Smooth muscle cell (in vitro differentiated cells): Measurements from ENCODE around the gene CD53. TPM values are rescaled to one million over a fixed set of nuclear protein-coding genes. Genes with fewer than 3 reads are reported as not detected.

Experiments used
- DNase-seq: peaks from one replicate; lab custom pipeline; 2025; ENCODE audit not compliant: unreplicated experiment; lab: John Stamatoyannopoulos, UW
- H2AFZ ChIP-seq: fragments of 200-600 bp; sonication (generic); 2 replicates; pipeline ENCODE4 v1.6.0; 2016; ENCODE audit warnings: antibody characterized with exemption, low read depth, mild to moderate bottlenecking
- H3F3A ChIP-seq: fragments of 200-600 bp; sonication (generic); 2 replicates; pipeline ENCODE4 v1.6.0; 2017; ENCODE audit warnings: antibody characterized with exemption, low read depth
- H3K27ac ChIP-seq: fragments of 200-600 bp; sonication (generic); 2 replicates; pipeline ENCODE4 v1.5.1; 2016; ENCODE audit warnings: low read depth, mild to moderate bottlenecking
- H3K27me3 ChIP-seq: fragments of 200-600 bp; sonication (generic); 2 replicates; pipeline ENCODE4 v1.6.1; 2016; ENCODE audit warnings: low read depth, mild to moderate bottlenecking
- H3K36me3 ChIP-seq: fragments of 200-600 bp; sonication (generic); 2 replicates; pipeline ENCODE4 v1.5.1; 2016; ENCODE audit warnings: low read depth
- H3K4me1 ChIP-seq: fragments of 200-600 bp; sonication (generic); 2 replicates; pipeline ENCODE4 v1.5.1; 2016; ENCODE audit warnings: low read depth
- H3K4me2 ChIP-seq: fragments of 200-600 bp; sonication (generic); 2 replicates; pipeline ENCODE4 v1.6.0; 2016; ENCODE audit warnings: mild to moderate bottlenecking
- H3K4me3 ChIP-seq: fragments of 200-600 bp; sonication (generic); 2 replicates; pipeline ENCODE4 v1.5.1; 2016; ENCODE audit warnings: mild to moderate bottlenecking
- H3K79me2 ChIP-seq: fragments of 200-600 bp; sonication (generic); 2 replicates; pipeline ENCODE4 v1.6.0; 2016; ENCODE audit warnings: low read depth, mild to moderate bottlenecking
- H3K9ac ChIP-seq: fragments of 200-600 bp; sonication (generic); 2 replicates; pipeline ENCODE4 v1.6.0; 2016; ENCODE audit warnings: low read depth
- H3K9me3 ChIP-seq: fragments of 200-600 bp; sonication (generic); replicated peaks from 2 replicates; pipeline ENCODE4 v1.5.1; 2016; ENCODE audit warnings: low read depth
- H4K20me1 ChIP-seq: fragments of 200-600 bp; sonication (generic); 2 replicates; pipeline ENCODE4 v1.6.0; 2016; ENCODE audit warnings: low read depth
- CTCF ChIP-seq: fragments of 200-600 bp; sonication (generic); IDR thresholded peaks from 2 replicates; pipeline ENCODE4 v1.5.1; 2017; ENCODE audit warnings: borderline replicate concordance, mild to moderate bottlenecking, antibody characterized with exemption; ENCODE audit not compliant: insufficient read depth, poor library complexity, severe bottlenecking
- WGBS: methylation state at CpG from one replicate; pipeline ENCODE4 v1.1.7; 2016; ENCODE audit warnings: low lambda C conversion rate; 5-methylcytosine and 5-hydroxymethylcytosine counted together
- polyA plus RNA-seq: library from polyadenylated mRNA; unstranded; fragments of >200 nt; fragmentation: Nextera tagmentation; extraction: Ambion mirVana; gene quantifications from 2 replicates; pipeline ENCODE4 v1.2.1, GENCODE V29; 2016
- total RNA-seq: library from RNA; depleted of rRNA; stranded (reverse); fragments of >200 nt; gene quantifications from 2 replicates; pipeline ENCODE4 v1.2.3, GENCODE V29; 2014

The CD53 gene
- total and polyA plus RNA-seq, 2 experiments from 2014 or later: not detected

- Histone ChIP-seq H2AFZ (no peak overlapping the region), H3K79me2 (no peaks in the 10 kb centered on the region), H3K36me3 (no peaks in the 10 kb centered on the region), H3K4me2 (no peak overlapping the region), H3K9me3 (no peaks in the 10 kb centered on the region), H4K20me1 (no peaks in the 10 kb centered on the region), H3F3A (no peaks in the 10 kb centered on the region), H3K4me1 (no peaks in the 10 kb centered on the region), H3K27ac (no peak overlapping the region), H3K9ac (no peak overlapping the region), H3K4me3 (no peak overlapping the region), H3K27me3 (peaks cover 5% of the 10 kb centered on the region)
- TF ChIP-seq CTCF: no peak
- DNase-seq: no peak
Observed at GRCh38 chr1:110888641-110889040, 15.7 kb downstream of the CD53 start.

- no peaks in the 10 kb centered on the region for H3K36me3 ChIP-seq
- no peaks in the 10 kb centered on the region for H3K4me1 ChIP-seq
- H3K79me2 ChIP-seq: no peaks in the 10 kb centered on the region
- H3K27me3 ChIP-seq: no peaks in the 10 kb centered on the region
- TF ChIP-seq CTCF: no peak
- no peak overlapping the region for H3K4me3 ChIP-seq
- no peak overlapping the region for H2AFZ ChIP-seq
- no peaks in the 10 kb centered on the region for H3K9me3 ChIP-seq
- H3K4me2 ChIP-seq: no peak overlapping the region
- WGBS: 85% methylated on average over 3 of the region's 3 CpGs
- H4K20me1 ChIP-seq: no peaks in the 10 kb centered on the region
- H3K27ac ChIP-seq: no peak overlapping the region
- H3F3A ChIP-seq: no peaks in the 10 kb centered on the region
- DNase-seq: no peak
- H3K9ac ChIP-seq: no peak overlapping the region
Observed at GRCh38 chr1:110890474-110891196, 17.7 kb downstream of the CD53 start.

- no peaks in the 10 kb centered on the region for H3K4me1 ChIP-seq
- no peak for TF ChIP-seq CTCF
- no peaks in the 10 kb centered on the region for H3F3A ChIP-seq
- H3K27me3 ChIP-seq: no peaks in the 10 kb centered on the region
- H3K4me3 ChIP-seq: no peak overlapping the region
- H3K27ac ChIP-seq: no peak overlapping the region
- H3K9ac ChIP-seq: no peak overlapping the region
- DNase-seq: no peak
- no peak overlapping the region for H3K4me2 ChIP-seq
- no peaks in the 10 kb centered on the region for H3K9me3 ChIP-seq
- WGBS: 49% methylated on average over 3 of the region's 3 CpGs
- H4K20me1 ChIP-seq: no peaks in the 10 kb centered on the region
- no peak overlapping the region for H2AFZ ChIP-seq
- no peaks in the 10 kb centered on the region for H3K79me2 ChIP-seq
- H3K36me3 ChIP-seq: no peaks in the 10 kb centered on the region
Observed at GRCh38 chr1:110893908-110894490, 21.1 kb downstream of the CD53 start.

GRCh38 chr1:110896090-110896489 lies 23.1 kb downstream of the CD53 start:
- no peak overlapping the region for H3K4me2 ChIP-seq
- WGBS: 72% methylated on average over 2 of the region's 2 CpGs
- no peak overlapping the region for H3K4me3 ChIP-seq
- H3K79me2 ChIP-seq: no peaks in the 10 kb centered on the region
- no peak for TF ChIP-seq CTCF
- H3K9ac ChIP-seq: no peak overlapping the region
- no peaks in the 10 kb centered on the region for H3F3A ChIP-seq
- H4K20me1 ChIP-seq: no peaks in the 10 kb centered on the region
- H2AFZ ChIP-seq: no peak overlapping the region
- H3K9me3 ChIP-seq: no peaks in the 10 kb centered on the region
- no peaks in the 10 kb centered on the region for H3K27me3 ChIP-seq
- H3K27ac ChIP-seq: no peak overlapping the region
- H3K36me3 ChIP-seq: no peaks in the 10 kb centered on the region
- DNase-seq: no peak
- H3K4me1 ChIP-seq: no peaks in the 10 kb centered on the region
